Right lobe of liver (tissue), 4 donors: ENCODE data around the gene PLA2G5.

Source experiments
- POLR2A ChIP-seq: fragments of 450-650 bp; IDR thresholded peaks from one replicate; pipeline ENCODE4 v1.6.1; 2017; ENCODE audit warnings: antibody characterized with exemption, mild to moderate bottlenecking
- TF ChIP-seq, protein P1 (sequence below), 4 donors: fragments of 200-600 bp in 3 of 4; fragments of 450-650 bp in 1 of 4; IDR thresholded peaks; one replicate each; pipeline versions ENCODE4 v1.5.1 to v1.8.0; 2016 to 2022; ENCODE audit warnings: antibody characterized with exemption in 4 of 4, mild to moderate bottlenecking in 2 of 4
- donor health status: DM: no; HTN: no; CAD: no.
- donor health status: DM: no; HTN: no; CAD: no.
- donor health status: DM: no; HTN: yes; CAD: no.

DNA sequence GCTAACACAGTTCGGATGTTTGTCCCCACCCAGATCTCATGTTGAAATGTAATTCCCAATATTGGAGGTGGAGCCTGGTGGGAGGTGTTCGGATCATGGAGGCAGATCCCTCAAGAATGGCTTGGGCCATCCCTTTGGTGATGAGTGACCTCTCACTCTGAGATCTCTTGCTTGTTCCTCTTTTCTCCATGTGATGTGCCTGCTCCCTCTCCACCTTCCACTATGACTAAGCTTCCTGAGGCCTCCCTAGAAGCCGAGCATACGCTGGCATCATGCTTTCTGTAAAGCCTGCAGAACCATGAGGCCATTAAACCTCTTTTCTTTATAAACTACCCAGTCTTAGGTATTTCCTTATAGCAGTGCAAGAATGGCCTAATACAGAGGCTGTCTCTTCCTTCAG is 8.1 kb upstream of the PLA2G5 start:
- TF ChIP-seq, protein P1, sequence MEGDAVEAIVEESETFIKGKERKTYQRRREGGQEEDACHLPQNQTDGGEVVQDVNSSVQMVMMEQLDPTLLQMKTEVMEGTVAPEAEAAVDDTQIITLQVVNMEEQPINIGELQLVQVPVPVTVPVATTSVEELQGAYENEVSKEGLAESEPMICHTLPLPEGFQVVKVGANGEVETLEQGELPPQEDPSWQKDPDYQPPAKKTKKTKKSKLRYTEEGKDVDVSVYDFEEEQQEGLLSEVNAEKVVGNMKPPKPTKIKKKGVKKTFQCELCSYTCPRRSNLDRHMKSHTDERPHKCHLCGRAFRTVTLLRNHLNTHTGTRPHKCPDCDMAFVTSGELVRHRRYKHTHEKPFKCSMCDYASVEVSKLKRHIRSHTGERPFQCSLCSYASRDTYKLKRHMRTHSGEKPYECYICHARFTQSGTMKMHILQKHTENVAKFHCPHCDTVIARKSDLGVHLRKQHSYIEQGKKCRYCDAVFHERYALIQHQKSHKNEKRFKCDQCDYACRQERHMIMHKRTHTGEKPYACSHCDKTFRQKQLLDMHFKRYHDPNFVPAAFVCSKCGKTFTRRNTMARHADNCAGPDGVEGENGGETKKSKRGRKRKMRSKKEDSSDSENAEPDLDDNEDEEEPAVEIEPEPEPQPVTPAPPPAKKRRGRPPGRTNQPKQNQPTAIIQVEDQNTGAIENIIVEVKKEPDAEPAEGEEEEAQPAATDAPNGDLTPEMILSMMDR (IDR thresholded peaks at IDR 0.05): no peak
- TF ChIP-seq POLR2A: no peak
